ENCODE data around the gene GTF3C6.
"Not testable (repeated sequence)": the region's sequence is repeated elsewhere in the genome, so short reads cannot be mapped to it uniquely, and the experiment has no call there.

GTF3C6 gene

GRCh38 chr6:110958329-110959192, at the start of gene GTF3C6:
Gene GTF3C6, plus strand, starts transcription at chr6:110958706. Its CDS starts 64 bp downstream, at chr6:110958770.
- peak; percentile 80 to 91 for DNase-seq

- no peak for DNase-seq
Observed at GRCh38 chr6:110930781-110931180, 27.7 kb upstream of the GTF3C6 start.

GRCh38 chr6:110933912-110934311, 24.6 kb upstream of the GTF3C6 start:
- DNase-seq, result no peak

- DNase-seq, result no peak
Observed at GRCh38 chr6:110934381-110934898, 24.1 kb upstream of the GTF3C6 start.

- DNase-seq, result no peak
Observed at GRCh38 chr6:110935171-110935570, 23.3 kb upstream of the GTF3C6 start.

- DNase-seq, result no peak
Observed at GRCh38 chr6:110938171-110938570, 20.3 kb upstream of the GTF3C6 start.

GRCh38 chr6:110939429-110940200, 18.9 kb upstream of the GTF3C6 start:
- no peak for DNase-seq

- DNase-seq, result no peak
Observed at GRCh38 chr6:110944681-110945151, 13.8 kb upstream of the GTF3C6 start.

- no peak for DNase-seq
Observed at GRCh38 chr6:110946498-110946897, 12.0 kb upstream of the GTF3C6 start.

- DNase-seq, result peak; percentile 15 to 37
Observed at GRCh38 chr6:110949679-110950285, 8.7 kb upstream of the GTF3C6 start.

GRCh38 chr6:110950440-110950839, 8.1 kb upstream of the GTF3C6 start:
- DNase-seq, result no peak

- DNase-seq, result no peak
Observed at GRCh38 chr6:110951008-110951407, 7.5 kb upstream of the GTF3C6 start.

- DNase-seq, result no peak
Observed at GRCh38 chr6:110951986-110952794, 6.3 kb upstream of the GTF3C6 start.

GRCh38 chr6:110953633-110954303, 4.7 kb upstream of the GTF3C6 start:
- DNase-seq, result no peak

GRCh38 chr6:110960014-110960390, 1.5 kb downstream of the GTF3C6 start:
- DNase-seq, result no peak

- DNase-seq, result not testable (repeated sequence)
Observed at GRCh38 chr6:110962636-110963035, 4.1 kb downstream of the GTF3C6 start.

- no peak for DNase-seq
Observed at GRCh38 chr6:110965629-110966229, 7.2 kb downstream of the GTF3C6 start.

GRCh38 chr6:110968661-110969060, 10.2 kb downstream of the GTF3C6 start:
- not testable (repeated sequence) for DNase-seq

- DNase-seq, result no peak
Observed at GRCh38 chr6:110971468-110971867, 13.0 kb downstream of the GTF3C6 start.

- no peak for DNase-seq
Observed at GRCh38 chr6:110976575-110976974, 18.1 kb downstream of the GTF3C6 start.

- no peak for DNase-seq
Observed at GRCh38 chr6:110979565-110980101, 21.1 kb downstream of the GTF3C6 start.
